Lower lobe of right lung (tissue), 2 donors: ENCODE results near the gene SH2D1A. TPM values are rescaled to one million over a fixed set of nuclear protein-coding genes. Genes with fewer than 3 reads are reported as not detected.
"Not testable (repeated sequence)": the region's sequence is repeated elsewhere in the genome, so short reads cannot be mapped to it uniquely, and the experiment has no call there.

Source experiments
- ATAC-seq, 2 donors: fragments of 200-7000 bp; cut with Tn5 transposase; one replicate each; pipeline ENCODE4 v1.9.1; 2020 to 2022; ENCODE audit warnings: mild to moderate bottlenecking in 2 of 2, moderate library complexity in 2 of 2
- DNase-seq: peaks from one replicate; pipeline ENCODE4 v3.0.0-alpha.2; 2020
- H3K27ac ChIP-seq: fragments of 200-600 bp; one replicate; pipeline ENCODE4 v1.8.0; 2022
- H3K27me3 ChIP-seq: fragments of 200-600 bp; one replicate; pipeline ENCODE4 v1.8.0; 2022; ENCODE audit warnings: low read depth
- H3K36me3 ChIP-seq: fragments of 200-600 bp; one replicate; pipeline ENCODE4 v1.8.0; 2022; ENCODE audit warnings: mild to moderate bottlenecking
- H3K4me1 ChIP-seq: fragments of 200-600 bp; one replicate; pipeline ENCODE4 v1.8.0; 2022
- H3K4me3 ChIP-seq: fragments of 200-600 bp; one replicate; pipeline ENCODE4 v1.8.0; 2022; ENCODE audit warnings: mild to moderate bottlenecking
- H3K9me3 ChIP-seq: fragments of 200-600 bp; one replicate; pipeline ENCODE4 v1.8.0; 2022
- CTCF ChIP-seq: fragments of 200-600 bp; IDR thresholded peaks from one replicate; pipeline ENCODE4 v1.8.0; 2022; ENCODE audit warnings: antibody characterized with exemption, mild to moderate bottlenecking
- intact Hi-C: fragments of 100-400 bp; cut with DNase I; formaldehyde crosslinking; loops from one replicate; pipeline ENCODE4 v1.11.0; 2022
- total RNA-seq: library from RNA; stranded (reverse); fragmentation: NEBNext Ultra II Directional; extraction: Animal tissue kit (Norgen Biotek cat#: 25700); gene quantifications from one replicate; pipeline ENCODE4 v1.2.1, GENCODE V29; 2021
- donor health status: DM: no; HTN: yes; CAD: no; lungs with severe emphysema.

Gene SH2D1A
- total RNA-seq, 1 donor from 2014 or later = 1.0 TPM

DNA sequence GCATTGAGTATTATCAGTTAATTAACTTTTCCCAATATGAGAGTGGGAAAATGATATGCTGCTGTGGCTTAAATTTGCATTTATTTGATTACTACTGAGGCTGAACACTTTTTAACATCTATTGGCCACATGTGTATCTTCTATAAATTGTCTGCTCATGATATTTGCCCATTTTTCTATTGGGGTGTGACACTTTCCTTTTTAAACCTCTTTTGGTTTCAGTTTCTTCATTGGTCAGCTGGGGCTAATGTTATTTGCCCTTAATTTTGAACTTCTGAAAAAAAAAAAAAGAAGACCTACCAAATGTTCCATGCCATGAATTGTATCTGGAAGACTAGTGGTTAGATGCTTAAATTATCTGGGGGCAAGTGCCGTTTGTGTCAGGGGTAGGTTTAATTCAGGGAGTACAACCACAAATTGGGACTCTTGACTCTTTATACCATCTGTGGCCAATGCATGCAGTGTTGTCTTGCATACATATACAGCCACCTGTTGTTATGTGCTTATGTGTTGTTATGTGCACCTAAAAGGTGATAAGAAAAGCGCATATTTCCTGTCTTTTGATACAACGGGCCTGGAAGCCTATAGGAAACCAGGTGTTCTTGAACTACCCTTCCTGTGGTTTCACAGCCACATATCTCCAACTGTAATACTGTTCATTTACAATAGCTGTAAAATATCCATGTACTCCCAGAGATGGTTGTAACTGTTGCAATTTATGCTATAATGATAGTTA is 49.0 kb downstream of the SH2D1A start:
- Histone ChIP-seq H3K36me3 (no peaks in the 10 kb centered on the region), H3K4me1 (no peaks in the 10 kb centered on the region), H3K9me3 (no peaks in the 10 kb centered on the region), H3K27ac (no peak overlapping the region), H3K27me3 (no peaks in the 10 kb centered on the region), H3K4me3 (no peak overlapping the region)
- intact Hi-C loops = no loop called here
- TF ChIP-seq CTCF = no peak
- DNase-seq (no peak), ATAC-seq (no peak)

DNA sequence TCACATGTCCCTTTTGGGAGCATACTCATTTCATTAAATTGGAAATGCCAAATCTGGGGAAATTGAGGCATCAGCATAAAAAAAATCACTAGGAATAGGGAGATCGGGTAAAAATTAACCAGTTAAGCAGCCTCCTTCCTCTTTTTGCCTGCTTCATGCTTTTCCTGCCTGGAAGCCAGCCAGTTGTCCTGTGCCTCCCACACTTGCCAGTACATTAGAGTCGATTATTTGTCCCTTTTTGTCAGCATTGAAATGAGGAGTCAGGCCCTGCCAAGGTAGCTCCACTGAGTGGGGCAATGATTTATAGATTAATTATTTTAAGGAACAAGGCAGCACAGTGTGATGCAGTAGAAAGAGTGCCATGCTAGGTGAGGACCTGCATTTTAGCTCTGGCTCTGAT is 55.3 kb downstream of the SH2D1A start:
- no peaks in the 10 kb centered on the region for H3K9me3 ChIP-seq
- no peak for TF ChIP-seq CTCF
- no peaks in the 10 kb centered on the region for H3K27me3 ChIP-seq
- no peak overlapping the region for H3K27ac ChIP-seq
- ATAC-seq (no peak), DNase-seq (no peak)
- no peak overlapping the region for H3K4me3 ChIP-seq
- H3K4me1 ChIP-seq = no peaks in the 10 kb centered on the region
- intact Hi-C loops = no loop called here
- H3K36me3 ChIP-seq = no peaks in the 10 kb centered on the region

- H3K4me1 ChIP-seq = no peaks in the 10 kb centered on the region
- H3K9me3 ChIP-seq = no peaks in the 10 kb centered on the region
- no peak overlapping the region for H3K27ac ChIP-seq
- intact Hi-C loops = no loop called here
- no peak for DNase-seq
- no peaks in the 10 kb centered on the region for H3K36me3 ChIP-seq
- ATAC-seq = no peak
- no peaks in the 10 kb centered on the region for H3K27me3 ChIP-seq
- TF ChIP-seq CTCF = no peak
- no peak overlapping the region for H3K4me3 ChIP-seq
Measured at GRCh38 chrX:124405868-124406267, 59.5 kb downstream of the SH2D1A start.

GRCh38 chrX:124406294-124407014 is 60.1 kb downstream of the SH2D1A start:
- peak; percentile 52 for TF ChIP-seq CTCF
- DNase-seq (no peak), ATAC-seq (peak; percentile 51 to 86)
- Histone ChIP-seq H3K4me1 (no peaks in the 10 kb centered on the region), H3K27ac (no peak overlapping the region), H3K4me3 (no peak overlapping the region), H3K27me3 (no peaks in the 10 kb centered on the region), H3K36me3 (no peaks in the 10 kb centered on the region), H3K9me3 (no peaks in the 10 kb centered on the region)
- intact Hi-C loops = no loop called here

DNA sequence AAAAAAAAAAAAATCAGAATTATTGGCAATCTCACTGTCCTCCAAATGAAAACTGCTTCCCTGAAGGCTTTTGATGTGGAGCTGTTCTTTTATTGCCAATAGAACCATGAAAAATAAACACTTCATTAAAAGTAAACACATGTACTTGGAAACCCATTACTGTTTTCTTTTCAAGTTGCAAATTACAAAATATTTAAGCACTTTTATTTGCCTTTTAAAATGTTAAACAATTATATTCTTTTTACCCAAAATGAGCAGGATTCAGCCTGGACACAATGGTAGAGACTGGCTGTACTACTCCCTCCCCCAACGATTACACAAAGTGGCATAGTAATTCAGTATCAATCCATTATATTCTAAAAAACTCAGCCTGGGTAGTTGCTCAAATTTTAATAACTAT is 60.9 kb downstream of the SH2D1A start:
- no peaks in the 10 kb centered on the region for H3K4me1 ChIP-seq
- no peaks in the 10 kb centered on the region for H3K36me3 ChIP-seq
- H3K4me3 ChIP-seq = no peak overlapping the region
- no peak for TF ChIP-seq CTCF
- H3K9me3 ChIP-seq = no peaks in the 10 kb centered on the region
- H3K27ac ChIP-seq = no peak overlapping the region
- H3K27me3 ChIP-seq = no peaks in the 10 kb centered on the region
- DNase-seq (no peak), ATAC-seq (no peak)
- intact Hi-C loops = no loop called here

DNA sequence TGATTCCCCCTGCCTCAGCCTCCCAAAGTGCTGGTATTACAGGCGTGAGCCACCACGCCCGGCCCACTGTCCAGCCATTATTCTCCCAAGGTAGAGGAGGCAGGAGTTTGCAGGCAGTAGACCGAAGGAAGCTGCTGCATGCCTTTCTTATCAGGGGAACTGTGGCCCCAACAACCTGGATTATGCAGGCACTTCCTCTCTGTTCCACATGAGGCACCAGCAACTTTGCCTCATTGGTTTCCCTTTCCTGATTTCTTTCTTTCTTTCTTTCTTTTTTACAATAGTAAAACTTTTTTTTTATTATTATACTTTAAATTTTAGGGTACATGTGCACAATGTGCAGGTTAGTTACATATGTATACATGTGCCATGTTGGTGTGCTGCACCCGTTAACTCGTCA is 62.0 kb downstream of the SH2D1A start:
- H3K4me3 ChIP-seq, intact Hi-C loops, H3K27ac ChIP-seq, DNase-seq, H3K9me3 ChIP-seq, H3K27me3 ChIP-seq, ATAC-seq, H3K36me3 ChIP-seq, H3K4me1 ChIP-seq: not testable (repeated sequence)
